OCI-LY1 (cell line): Measurements from ENCODE around the gene ASB2.

Experiments used
- H2AFZ ChIP-seq: fragments of 200-600 bp; sonication (generic), shearing (Covaris generic); 2 replicates; pipeline ENCODE4 v1.6.0; 2014; ENCODE audit warnings: antibody characterized with exemption, mild to moderate bottlenecking, low read length
- H3F3A ChIP-seq: fragments of 200-600 bp; sonication (generic), shearing (Covaris generic); 2 replicates; pipeline ENCODE4 v1.6.0; 2014; ENCODE audit warnings: mild to moderate bottlenecking, antibody characterized with exemption, low read length, moderate library complexity; ENCODE audit not compliant: insufficient read depth
- H3K27ac ChIP-seq: fragments of 200-600 bp; sonication (generic); 2 replicates; pipeline ENCODE4 v1.5.1; 2014; ENCODE audit warnings: low read length, mixed run types, mild to moderate bottlenecking, low read depth; ENCODE audit not compliant: poor library complexity, severe bottlenecking
- H3K27me3 ChIP-seq: fragments of 200-600 bp; sonication (generic); 2 replicates; pipeline ENCODE4 v1.6.0; 2014; ENCODE audit warnings: antibody characterized with exemption, mild to moderate bottlenecking, low read length, moderate library complexity; ENCODE audit not compliant: insufficient read depth
- H3K36me3 ChIP-seq: fragments of 200-600 bp; sonication (generic); 2 replicates; pipeline ENCODE4 v1.6.1; 2014; ENCODE audit warnings: mild to moderate bottlenecking, antibody characterized with exemption, low read length, moderate library complexity, mixed read lengths; ENCODE audit not compliant: insufficient read depth
- H3K4me1 ChIP-seq: fragments of 200-600 bp; sonication (generic); 2 replicates; pipeline ENCODE4 v1.5.1; 2014; ENCODE audit warnings: mild to moderate bottlenecking, low read length, moderate library complexity; ENCODE audit not compliant: insufficient read depth, severe bottlenecking
- H3K4me2 ChIP-seq: fragments of 200-600 bp; sonication (generic), shearing (Covaris generic); 2 replicates; pipeline ENCODE4 v1.6.1; 2014; ENCODE audit warnings: low read length
- H3K4me3 ChIP-seq: fragments of 200-600 bp; sonication (generic); 2 replicates; pipeline ENCODE4 v1.5.1; 2014; ENCODE audit warnings: low read length, low read depth, mild to moderate bottlenecking, mixed read lengths; ENCODE audit not compliant: poor library complexity, severe bottlenecking
- H3K79me2 ChIP-seq: fragments of 200-600 bp; shearing (Covaris generic); 2 replicates; pipeline ENCODE4 v1.6.1; 2016; ENCODE audit warnings: mixed run types, low read length, mixed read lengths; ENCODE audit not compliant: insufficient read depth
- H3K9ac ChIP-seq: fragments of 200-600 bp; sonication (generic), shearing (Covaris generic); 2 replicates; pipeline ENCODE4 v1.6.1; 2014; ENCODE audit warnings: mild to moderate bottlenecking, low read length, mixed read lengths
- H3K9me2 ChIP-seq: fragments of 200-600 bp; sonication (generic), shearing (Covaris generic); 2 replicates; pipeline ENCODE4 v1.6.1; 2014; ENCODE audit warnings: low read depth, mild to moderate bottlenecking, low read length, mixed read lengths
- H3K9me3 ChIP-seq: fragments of 200-600 bp; shearing (Covaris generic); 2 replicates; pipeline ENCODE4 v1.6.1; 2014; ENCODE audit warnings: low read length, mixed read lengths
- H4K20me1 ChIP-seq: fragments of 200-600 bp; sonication (generic), shearing (Covaris generic); 2 replicates; pipeline ENCODE4 v1.6.0; 2016; ENCODE audit warnings: mild to moderate bottlenecking, low read length; ENCODE audit not compliant: insufficient read depth
- CTCF ChIP-seq: fragments of 200-600 bp; sonication (generic), shearing (Covaris generic); IDR thresholded peaks from 2 replicates; pipeline ENCODE4 v1.5.1; 2017; ENCODE audit warnings: mild to moderate bottlenecking, antibody characterized with exemption, low read length, moderate library complexity, mixed read lengths
- EZH2 ChIP-seq: fragments of 200-600 bp; sonication (generic), shearing (Covaris generic); IDR thresholded peaks from 2 replicates; pipeline ENCODE4 v1.8.0; 2017; ENCODE audit warnings: borderline replicate concordance, mixed run types, mild to moderate bottlenecking, antibody characterized with exemption, low read length, moderate library complexity, mixed read lengths

ASB2 gene

DNA sequence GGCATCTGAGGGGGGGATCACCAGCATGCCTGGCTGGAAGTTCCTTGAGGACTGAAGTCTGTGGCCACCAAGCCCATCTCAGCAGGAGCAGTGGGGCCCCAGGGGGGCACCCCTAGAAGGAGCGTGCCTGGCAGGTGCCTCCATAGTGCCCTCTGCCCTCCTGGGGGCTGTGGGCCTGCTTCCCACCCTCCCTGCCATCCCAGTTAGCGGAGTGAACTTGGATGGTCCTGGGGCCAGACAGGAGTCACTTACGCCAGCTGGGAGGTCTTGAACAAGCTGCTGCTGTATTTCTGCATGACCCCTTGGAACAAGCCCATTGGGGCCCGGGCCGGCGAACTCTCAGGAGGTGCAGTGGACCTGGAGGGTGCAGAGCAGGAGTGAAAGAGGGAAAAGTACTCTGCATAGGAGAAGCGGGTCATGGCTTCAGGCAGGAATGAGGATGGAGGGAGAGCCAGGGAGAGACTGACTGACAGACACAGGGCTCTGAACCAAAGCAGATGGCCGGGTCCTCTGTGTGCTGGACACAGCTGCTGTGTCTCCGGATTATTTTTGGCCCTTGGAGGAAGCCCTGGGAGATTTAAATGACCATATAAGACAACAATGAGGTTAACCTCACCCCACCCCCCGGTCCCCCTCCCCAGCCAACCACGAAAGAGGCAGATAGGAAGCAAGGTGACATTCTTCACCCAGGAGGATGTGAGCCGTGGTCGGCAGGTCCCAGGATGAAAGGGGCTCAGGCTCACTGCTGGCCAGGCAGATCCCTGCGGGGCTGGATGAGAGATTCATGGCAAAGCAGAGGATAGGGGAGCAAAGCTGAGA lies 19.6 kb downstream of the ASB2 start:
- peak overlapping the region; percentile 62 for H3K4me3 ChIP-seq
- H3K27me3 ChIP-seq: no peaks in the 10 kb centered on the region
- H3K9ac ChIP-seq: peak overlapping the region; percentile 88
- H3K79me2 ChIP-seq: no peaks in the 10 kb centered on the region
- no peaks in the 10 kb centered on the region for H3K9me2 ChIP-seq
- no peak overlapping the region for H2AFZ ChIP-seq
- H3K4me2 ChIP-seq: peak overlapping the region; percentile 93
- H3K4me1 ChIP-seq: peaks cover 96% of the 10 kb centered on the region
- peak overlapping the region; percentile 100 for H3K27ac ChIP-seq
- peaks cover 26% of the 10 kb centered on the region for H3K36me3 ChIP-seq
- 0 out of 2 replicates have a peak, but pooled peaks cover 5% of the 10 kb centered on the region for H3F3A ChIP-seq
- no peaks in the 10 kb centered on the region for H4K20me1 ChIP-seq
- H3K9me3 ChIP-seq: no peaks in the 10 kb centered on the region
- no peak for TF ChIP-seq EZH2
- no peak for TF ChIP-seq CTCF

GRCh38 chr14:93955850-93956481 lies 20.4 kb downstream of the ASB2 start:
- H3K79me2 ChIP-seq: no peaks in the 10 kb centered on the region
- peak overlapping the region; percentile 88 for H3K9ac ChIP-seq
- H3K4me3 ChIP-seq: peak overlapping the region; percentile 62
- no peaks in the 10 kb centered on the region for H3K27me3 ChIP-seq
- H2AFZ ChIP-seq: no peak overlapping the region
- H3K36me3 ChIP-seq: peaks cover 34% of the 10 kb centered on the region
- H4K20me1 ChIP-seq: no peaks in the 10 kb centered on the region
- peaks cover 89% of the 10 kb centered on the region for H3K4me1 ChIP-seq
- H3K9me2 ChIP-seq: no peaks in the 10 kb centered on the region
- H3K9me3 ChIP-seq: no peaks in the 10 kb centered on the region
- 0 out of 2 replicates have a peak, but pooled peaks cover 5% of the 10 kb centered on the region for H3F3A ChIP-seq
- peak overlapping the region; percentile 93 for H3K4me2 ChIP-seq
- peak overlapping the region; percentile 100 for H3K27ac ChIP-seq
- TF ChIP-seq CTCF: peak; percentile 7; the same call in 1 of the 2 replicates
- no peak for TF ChIP-seq EZH2

DNA sequence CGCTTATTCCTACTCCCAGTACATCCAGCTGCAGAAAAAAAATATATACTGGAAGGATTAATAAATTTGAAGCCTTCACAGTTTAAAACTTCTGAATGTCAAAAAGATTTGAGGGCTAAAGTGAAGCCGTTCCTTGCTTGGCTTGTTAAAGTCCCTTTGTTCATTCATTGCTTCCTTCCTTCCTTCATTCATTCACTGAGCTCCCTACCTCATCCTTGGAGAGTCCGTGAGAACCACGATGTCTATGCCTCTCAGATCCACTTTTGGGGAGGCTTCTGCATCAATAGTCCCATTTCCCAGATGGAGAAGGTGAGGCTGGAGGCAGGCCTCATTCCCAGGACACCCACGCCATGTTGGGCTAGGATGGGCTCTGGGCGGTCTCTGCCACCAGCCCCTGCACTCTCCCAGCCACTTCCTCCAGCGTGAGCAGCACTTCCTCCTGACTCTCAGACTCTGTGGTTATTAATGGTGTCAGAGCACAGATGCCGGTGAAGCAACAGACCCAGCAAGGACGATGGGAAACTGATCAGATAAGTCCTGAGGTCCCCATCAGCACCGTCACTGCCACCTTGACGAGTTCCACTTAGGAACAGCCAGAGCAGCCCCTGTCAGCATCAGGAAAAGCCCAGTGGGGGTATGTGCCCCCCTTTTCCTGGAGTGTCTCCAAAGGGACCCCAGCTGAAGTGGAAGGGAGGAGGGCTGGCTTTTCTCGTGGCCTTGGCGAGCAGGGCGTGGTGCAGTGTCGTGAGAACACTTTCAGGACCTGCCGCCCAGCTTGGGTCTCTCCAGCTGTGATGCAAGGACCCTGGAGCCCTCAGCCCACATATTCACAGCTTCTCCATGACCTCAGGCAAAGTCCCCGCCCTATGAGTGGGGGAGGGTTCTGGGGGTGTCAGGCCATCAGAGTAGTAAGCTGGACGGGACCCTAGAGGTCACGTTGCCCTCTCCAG lies 21.2 kb downstream of the ASB2 start:
- Histone ChIP-seq H3K27ac (peak overlapping the region; percentile 100), H3K79me2 (no peaks in the 10 kb centered on the region), H3K9ac (peak overlapping the region; percentile 88), H3K36me3 (peaks cover 42% of the 10 kb centered on the region), H4K20me1 (no peaks in the 10 kb centered on the region), H3K4me1 (peaks cover 81% of the 10 kb centered on the region), H3K9me3 (no peaks in the 10 kb centered on the region), H3K9me2 (no peaks in the 10 kb centered on the region), H3F3A (0 out of 2 replicates have a peak, but pooled peaks cover 4% of the 10 kb centered on the region), H3K27me3 (no peaks in the 10 kb centered on the region), H2AFZ (no peak overlapping the region), H3K4me2 (peak overlapping the region; percentile 93), H3K4me3 (peak overlapping the region; percentile 62)
- TF ChIP-seq CTCF (no peak), EZH2 (no peak)
